Bone marrow (tissue), 2 donors: Measurements from ENCODE around the gene KPNA5.
A peak's percentile ranks its signal among the peaks of the same experiment; 100 is the strongest.
"Not testable (repeated sequence)": the region's sequence is repeated elsewhere in the genome, so short reads cannot be mapped to it uniquely, and the experiment has no call there.

ENCODE experiments used
- DNase-seq, 2 donors: peaks; one replicate each; lab custom pipeline; 2025; lab: John Stamatoyannopoulos, UW

KPNA5 gene

GRCh38 chr6:116703888-116704287, 22.9 kb downstream of the KPNA5 start:
- not testable (repeated sequence) for DNase-seq

GRCh38 chr6:116705917-116706316, 24.9 kb downstream of the KPNA5 start:
- no peak for DNase-seq

GRCh38 chr6:116714296-116714695, 33.3 kb downstream of the KPNA5 start:
- DNase-seq, result no peak

- no peak for DNase-seq
These were observed 33.8 kb downstream of the KPNA5 start for GRCh38 chr6:116714761-116715160.

- DNase-seq, result no peak
These were observed 45.9 kb downstream of the KPNA5 start for GRCh38 chr6:116726947-116727346.

GRCh38 chr6:116730513-116730912, 49.5 kb downstream of the KPNA5 start:
- no peak for DNase-seq

GRCh38 chr6:116737004-116737403, 56.0 kb downstream of the KPNA5 start:
- DNase-seq, result no peak

- not testable (repeated sequence) for DNase-seq
These were observed 59.5 kb downstream of the KPNA5 start for GRCh38 chr6:116740486-116740885.

- DNase-seq, result no peak
These were observed 60.6 kb downstream of the KPNA5 start for GRCh38 chr6:116741571-116741970.

- no peak for DNase-seq
These were observed 64.2 kb downstream of the KPNA5 start for GRCh38 chr6:116745176-116745575.

- no peak for DNase-seq
These were observed 80.8 kb downstream of the KPNA5 start for GRCh38 chr6:116761779-116762178.

GRCh38 chr6:116762235-116762634, 81.2 kb downstream of the KPNA5 start:
- no peak for DNase-seq

- DNase-seq, result no peak
These were observed 82.0 kb downstream of the KPNA5 start for GRCh38 chr6:116763048-116763447.

GRCh38 chr6:116763906-116764628, 83.1 kb downstream of the KPNA5 start:
- DNase-seq, result no peak

- DNase-seq, result no peak
These were observed 83.6 kb downstream of the KPNA5 start for GRCh38 chr6:116764629-116764960.

GRCh38 chr6:116764961-116765841, 84.2 kb downstream of the KPNA5 start, which contains the start of gene FAM162B:
FAM162B (minus strand) TSS chr6:116765719; CDS start chr6:116765576, 143 bp downstream.
- DNase-seq, result no peak

- no peak for DNase-seq
These were observed 85.6 kb downstream of the KPNA5 start for GRCh38 chr6:116766506-116767176.

GRCh38 chr6:116767715-116768114, 86.7 kb downstream of the KPNA5 start:
- no peak for DNase-seq

GRCh38 chr6:116772450-116772849, 91.4 kb downstream of the KPNA5 start:
- no peak for DNase-seq

GRCh38 chr6:116773886-116774285, 92.9 kb downstream of the KPNA5 start:
- no peak for DNase-seq

- DNase-seq, result peak in 1 of 2 donors; percentile 28
These were observed 98.7 kb downstream of the KPNA5 start for GRCh38 chr6:116779573-116780164.

GRCh38 chr6:116783852-116784251, 102.8 kb downstream of the KPNA5 start:
- no peak for DNase-seq
